WTC11 (cell line): Measurements from ENCODE around the gene GALNT3. TPM values are rescaled to one million over a fixed set of nuclear protein-coding genes. Genes with fewer than 3 reads are reported as not detected.
A peak's percentile ranks its signal among the peaks of the same experiment; 100 is the strongest.

Experiments used
- ATAC-seq: fragments of 200-7000 bp; cut with Tn5 transposase; 2 replicates; pipeline ENCODE4 v1.10.0; 2021; ENCODE audit warnings: mild to moderate bottlenecking, moderate library complexity
- CTCF ChIA-PET: fragments of 300-600 bp; sonication (Branson Sonifier 250); formaldehyde crosslinking; loops from one replicate; lab custom pipeline; 2021; ENCODE audit warnings: antibody characterized with exemption; lab: Charles Lee
- POLR2A ChIA-PET: fragments of 350-600 bp; sonication (Branson Sonifier 250); formaldehyde crosslinking; loops from one replicate; lab custom pipeline; 2021; ENCODE audit warnings: antibody characterized with exemption; lab: Charles Lee
- DNase-seq: peaks from one replicate; pipeline ENCODE4 v3.0.0; 2021; ENCODE audit warnings: low spot score
- H3K27ac Mint-ChIP-seq: 2 replicates; pipeline ENCODE4 v1.8.0; 2021; ENCODE audit warnings: mixed read lengths
- H3K27me3 Mint-ChIP-seq: 2 replicates; pipeline ENCODE4 v1.8.0; 2021; ENCODE audit warnings: low read depth, mild to moderate bottlenecking, moderate library complexity, mixed read lengths
- H3K36me3 Mint-ChIP-seq: 2 replicates; pipeline ENCODE4 v1.8.0; 2021; ENCODE audit warnings: mixed read lengths
- H3K4me1 Mint-ChIP-seq: 2 replicates; pipeline ENCODE4 v1.8.0; 2022; ENCODE audit warnings: mixed read lengths
- H3K4me3 Mint-ChIP-seq: 2 replicates; pipeline ENCODE4 v1.8.0; 2021; ENCODE audit warnings: mild to moderate bottlenecking, moderate library complexity, mixed read lengths
- H3K9me3 Mint-ChIP-seq: 2 replicates; pipeline ENCODE4 v1.8.0; 2021; ENCODE audit warnings: mixed read lengths
- AFF4 ChIP-seq: sonication (generic); formaldehyde crosslinking; IDR thresholded peaks from 2 replicates; pipeline ENCODE4 v1.8.1; 2023; ENCODE audit warnings: mild to moderate bottlenecking, missing genetic modification reagents, borderline replicate concordance
- ATF1 ChIP-seq: sonication (generic); formaldehyde crosslinking; IDR thresholded peaks from 2 replicates; pipeline ENCODE4 v1.8.1; 2023; ENCODE audit warnings: mild to moderate bottlenecking, moderate library complexity, missing genetic modification reagents
- CBFB ChIP-seq: sonication (generic); formaldehyde crosslinking; IDR thresholded peaks from 2 replicates; pipeline ENCODE4 v1.8.1; 2022; ENCODE audit warnings: mild to moderate bottlenecking, low read depth, missing genetic modification reagents
- E2F5 ChIP-seq: sonication (generic); formaldehyde crosslinking; IDR thresholded peaks from 2 replicates; pipeline ENCODE4 v1.8.1; 2022; ENCODE audit warnings: mild to moderate bottlenecking, moderate library complexity, missing genetic modification reagents
- ELF4 ChIP-seq: sonication (generic); formaldehyde crosslinking; IDR thresholded peaks from 2 replicates; pipeline ENCODE4 v1.8.1; 2022; ENCODE audit warnings: low read depth, mild to moderate bottlenecking, moderate library complexity, missing genetic modification reagents
- EMX1 ChIP-seq: fragments of 250-450 bp; sonication (Bioruptor Pico); IDR thresholded peaks from 2 replicates; pipeline ENCODE4 v1.8.0; 2021; ENCODE audit warnings: mild to moderate bottlenecking
- GABPB1 ChIP-seq: sonication (generic); formaldehyde crosslinking; IDR thresholded peaks from 2 replicates; pipeline ENCODE4 v1.8.1; 2023; ENCODE audit warnings: mild to moderate bottlenecking, missing genetic modification reagents
- GTF2I ChIP-seq: fragments of 250-450 bp; sonication (Bioruptor Pico); conservative IDR thresholded peaks from 2 replicates; pipeline ENCODE4 v1.4.0; 2021; ENCODE audit warnings: mild to moderate bottlenecking
- HMGA2 ChIP-seq: fragments of 250-450 bp; sonication (Bioruptor Pico); IDR thresholded peaks from 2 replicates; pipeline ENCODE4 v1.4.0; 2021; ENCODE audit warnings: mild to moderate bottlenecking, moderate library complexity
- JAZF1 ChIP-seq: fragments of 250-450 bp; sonication (Bioruptor Pico); IDR thresholded peaks from 2 replicates; pipeline ENCODE4 v1.9.0; 2021; ENCODE audit warnings: moderate library complexity, mild to moderate bottlenecking, inconsistent platforms
- MYBL2 ChIP-seq: sonication (generic); formaldehyde crosslinking; IDR thresholded peaks from 2 replicates; pipeline ENCODE4 v1.8.1; 2023; ENCODE audit warnings: mild to moderate bottlenecking, moderate library complexity, missing genetic modification reagents
- NFATC4 ChIP-seq: fragments of 250-450 bp; sonication (Bioruptor Pico); IDR thresholded peaks from 2 replicates; pipeline ENCODE4 v1.9.0; 2021; ENCODE audit warnings: mild to moderate bottlenecking
- RORB ChIP-seq: fragments of 250-450 bp; sonication (Bioruptor Pico); IDR thresholded peaks from 2 replicates; pipeline ENCODE4 v1.9.0; 2021; ENCODE audit warnings: mild to moderate bottlenecking
- TCF7 ChIP-seq: sonication (generic); formaldehyde crosslinking; IDR thresholded peaks from 2 replicates; pipeline ENCODE4 v1.8.0; 2022; ENCODE audit warnings: mild to moderate bottlenecking, low read depth, missing genetic modification reagents, moderate library complexity
- TEAD4 ChIP-seq: sonication (generic); formaldehyde crosslinking; IDR thresholded peaks from 2 replicates; pipeline ENCODE4 v1.8.0; 2022; ENCODE audit warnings: mild to moderate bottlenecking, missing genetic modification reagents
- ZBTB21 ChIP-seq: sonication (generic); formaldehyde crosslinking; IDR thresholded peaks from 2 replicates; pipeline ENCODE4 v1.8.1; 2023; ENCODE audit warnings: mild to moderate bottlenecking, missing genetic modification reagents, borderline replicate concordance
- ZBTB43 ChIP-seq: sonication (generic); formaldehyde crosslinking; IDR thresholded peaks from 2 replicates; pipeline ENCODE4 v1.8.1; 2023; ENCODE audit warnings: mild to moderate bottlenecking, missing genetic modification reagents
- ZNF138 ChIP-seq: sonication (generic); formaldehyde crosslinking; conservative IDR thresholded peaks from 2 replicates; pipeline ENCODE4 v1.8.1; 2022; ENCODE audit warnings: mild to moderate bottlenecking, moderate library complexity, missing genetic modification reagents
- ZNF263 ChIP-seq: sonication (generic); formaldehyde crosslinking; IDR thresholded peaks from 2 replicates; pipeline ENCODE4 v1.8.1; 2022; ENCODE audit warnings: low read depth, mild to moderate bottlenecking, moderate library complexity, missing genetic modification reagents
- ZNF317 ChIP-seq: sonication (generic); formaldehyde crosslinking; IDR thresholded peaks from 2 replicates; pipeline ENCODE4 v1.8.1; 2023; ENCODE audit warnings: low read depth, mild to moderate bottlenecking, moderate library complexity, missing genetic modification reagents, borderline replicate concordance
- ZNF532 ChIP-seq: fragments of 250-450 bp; sonication (Bioruptor Pico); IDR thresholded peaks from 2 replicates; pipeline ENCODE4 v1.9.0; 2021; ENCODE audit warnings: mild to moderate bottlenecking, borderline replicate concordance
- total RNA-seq: library from RNA; stranded (reverse); gene quantifications from 3 replicates; pipeline ENCODE4 v1.2.3, GENCODE V29; 2021

Gene GALNT3
- total RNA-seq, 1 experiment from 2014 or later: 19.4 TPM

- no peak overlapping the region for H3K4me3 Mint-ChIP-seq
- ChIA-PET POLR2A (no interaction called here), CTCF (no interaction called here)
- no peak overlapping the region for H3K27ac Mint-ChIP-seq
- no peaks in the 10 kb centered on the region for H3K27me3 Mint-ChIP-seq
- H3K9me3 Mint-ChIP-seq: peaks cover 4% of the 10 kb centered on the region; the same call in 1 of the 2 replicates
- H3K4me1 Mint-ChIP-seq: no peaks in the 10 kb centered on the region; the same call in 1 of the 2 replicates
- ATAC-seq: no peak
- no peaks in the 10 kb centered on the region for H3K36me3 Mint-ChIP-seq
- no peak for TF ChIP-seq E2F5 (CRISPR knock-in tag)
- no peak for TF ChIP-seq ATF1 (CRISPR knock-in tag)
- TF ChIP-seq CBFB: no peak
- TF ChIP-seq JAZF1 (CRISPR knock-in tag): no peak
- TF ChIP-seq AFF4 (CRISPR knock-in tag): no peak
- TF ChIP-seq ZNF263 (CRISPR knock-in tag): no peak
- TF ChIP-seq ZNF532: no peak
- no peak for TF ChIP-seq HMGA2 (CRISPR knock-in tag)
- TF ChIP-seq RORB (CRISPR knock-in tag): no peak
- no peak for TF ChIP-seq ZNF138 (CRISPR knock-in tag)
- TF ChIP-seq EMX1 (CRISPR knock-in tag): no peak
- TF ChIP-seq GABPB1: no peak
- no peak for TF ChIP-seq ZBTB21 (CRISPR knock-in tag)
- TF ChIP-seq NFATC4: no peak
- no peak for TF ChIP-seq ELF4
- TF ChIP-seq TCF7 (CRISPR knock-in tag): no peak
- TF ChIP-seq TEAD4 (CRISPR knock-in tag): no peak
- TF ChIP-seq ZNF317 (CRISPR knock-in tag): no peak
- DNase-seq: no peak
These were observed 78.0 kb downstream of the GALNT3 start for GRCh38 chr2:165716091-165716490.

GRCh38 chr2:165706960-165707487, 87.0 kb downstream of the GALNT3 start:
- H3K9me3 Mint-ChIP-seq: peaks cover 10% of the 10 kb centered on the region
- peaks cover 13% of the 10 kb centered on the region for H3K36me3 Mint-ChIP-seq
- peak overlapping the region; percentile 18; the same call in 1 of the 2 replicates for H3K4me3 Mint-ChIP-seq
- peaks cover 47% of the 10 kb centered on the region for H3K4me1 Mint-ChIP-seq
- H3K27ac Mint-ChIP-seq: peak overlapping the region; percentile 98
- H3K27me3 Mint-ChIP-seq: no peaks in the 10 kb centered on the region; the same call in 1 of the 2 replicates
- ChIA-PET CTCF (interaction anchor here (0.6 to 1.3 kb wide), 4 partner anchors 9 to 503 kb away, joined by 3 to 4 read pairs (median 4); partner anchors contain the start of gene SCN3A), POLR2A (no interaction called here)
- ATAC-seq (peak; percentile 76), DNase-seq (no peak)
- TF ChIP-seq GTF2I (CRISPR knock-in tag) (no peak), MYBL2 (CRISPR knock-in tag) (no peak), ZBTB43 (CRISPR knock-in tag) (no peak), ZNF138 (CRISPR knock-in tag) (no peak)
